HepG2 (cell line): Measurements from ENCODE around the gene ZFP36L2. TPM values are rescaled to one million over a fixed set of nuclear protein-coding genes. Genes with fewer than 3 reads are reported as not detected.

ENCODE experiments used
- DRAP1 ChIP-seq: IDR thresholded peaks from 2 replicates; pipeline ENCODE4 v1.6.1; 2016; ENCODE audit warnings: missing genetic modification reagents, missing compliant biosample characterization
- HNRNPLL ChIP-seq: fragments of 200-400 bp; formaldehyde crosslinking; IDR thresholded peaks from 2 replicates; pipeline ENCODE4 v1.6.1; 2017; ENCODE audit warnings: mild to moderate bottlenecking, low read depth, low read length; ENCODE audit not compliant: poor library complexity, severe bottlenecking
- HNRNPUL1 ChIP-seq: fragments of 200-400 bp; formaldehyde crosslinking; IDR thresholded peaks from 2 replicates; pipeline ENCODE4 v1.6.1; 2017; ENCODE audit warnings: low read depth, mild to moderate bottlenecking, low read length, moderate library complexity
- NKX3-1 ChIP-seq: sonication (generic); formaldehyde crosslinking; IDR thresholded peaks from 2 replicates; pipeline ENCODE4 v1.5.0; 2020; ENCODE audit warnings: missing genetic modification reagents
- PHF21A ChIP-seq: sonication (generic); formaldehyde crosslinking; IDR thresholded peaks from 2 replicates; pipeline ENCODE4 v1.5.0; 2020; ENCODE audit warnings: mild to moderate bottlenecking, missing genetic modification reagents
- SNAI1 ChIP-seq: sonication (generic); formaldehyde crosslinking; IDR thresholded peaks from 2 replicates; pipeline ENCODE4 v1.5.0; 2020; ENCODE audit warnings: mild to moderate bottlenecking, missing genetic modification reagents, borderline replicate concordance
- SPEN ChIP-seq: sonication (generic); formaldehyde crosslinking; IDR thresholded peaks from 2 replicates; pipeline ENCODE4 v1.5.1; 2020; ENCODE audit warnings: low read depth, mild to moderate bottlenecking, missing genetic modification reagents
- SRSF4 ChIP-seq: fragments of 200-400 bp; formaldehyde crosslinking; IDR thresholded peaks from one replicate; pipeline ENCODE4 v1.6.1; 2018; ENCODE audit warnings: mild to moderate bottlenecking, low read depth, low read length, moderate library complexity; ENCODE audit not compliant: poor library complexity, severe bottlenecking
- TBL1XR1 ChIP-seq: fragments of 150-350 bp; IDR thresholded peaks from 2 replicates; pipeline ENCODE4 v1.6.1; 2014; ENCODE audit warnings: borderline replicate concordance, low read length; ENCODE audit not compliant: partially characterized antibody
- TBX2 ChIP-seq: sonication (generic); formaldehyde crosslinking; IDR thresholded peaks from 2 replicates; pipeline ENCODE4 v1.5.0; 2020; ENCODE audit warnings: missing genetic modification reagents, mild to moderate bottlenecking, borderline replicate concordance
- ZBTB39 ChIP-seq: sonication (generic); formaldehyde crosslinking; IDR thresholded peaks from 2 replicates; pipeline ENCODE4 v1.5.0; 2020; ENCODE audit warnings: missing genetic modification reagents
- ZBTB7B ChIP-seq: sonication (generic); formaldehyde crosslinking; IDR thresholded peaks from 2 replicates; pipeline ENCODE4 v1.4.0; 2020; ENCODE audit warnings: missing genetic modification reagents
- ZNF138 ChIP-seq: sonication (generic); formaldehyde crosslinking; IDR thresholded peaks from 2 replicates; pipeline ENCODE4 v1.5.0; 2020; ENCODE audit warnings: mild to moderate bottlenecking, low read depth, missing genetic modification reagents
- ZNF232 ChIP-seq: sonication (generic); formaldehyde crosslinking; IDR thresholded peaks from 2 replicates; pipeline ENCODE4 v1.4.0; 2020; ENCODE audit warnings: missing genetic modification reagents, borderline replicate concordance
- ZNF24 ChIP-seq: fragments of 450-650 bp; IDR thresholded peaks from 2 replicates; pipeline ENCODE4 v1.6.1; 2017; ENCODE audit warnings: antibody characterized with exemption, mild to moderate bottlenecking
- ZNF292 ChIP-seq: sonication (generic); formaldehyde crosslinking; IDR thresholded peaks from 2 replicates; pipeline ENCODE4 v1.8.1; 2022; ENCODE audit warnings: mild to moderate bottlenecking, low read depth, missing genetic modification reagents, borderline replicate concordance
- ZNF543 ChIP-seq: sonication (generic); formaldehyde crosslinking; IDR thresholded peaks from 2 replicates; pipeline ENCODE4 v1.4.0; 2020; ENCODE audit warnings: mild to moderate bottlenecking, missing genetic modification reagents
- ZNF549 ChIP-seq: sonication (generic); formaldehyde crosslinking; IDR thresholded peaks from 2 replicates; pipeline ENCODE4 v1.5.0; 2020; ENCODE audit warnings: missing genetic modification reagents
- ZNF570 ChIP-seq: sonication (generic); formaldehyde crosslinking; IDR thresholded peaks from 2 replicates; pipeline ENCODE4 v1.4.0; 2020; ENCODE audit warnings: mild to moderate bottlenecking, missing genetic modification reagents, borderline replicate concordance
- ZNF619 ChIP-seq: sonication (generic); formaldehyde crosslinking; IDR thresholded peaks from 2 replicates; pipeline ENCODE4 v1.4.0; 2020; ENCODE audit warnings: mild to moderate bottlenecking, missing genetic modification reagents
- ZNF709 ChIP-seq: sonication (generic); formaldehyde crosslinking; IDR thresholded peaks from 2 replicates; pipeline ENCODE4 v1.5.0; 2020; ENCODE audit warnings: mild to moderate bottlenecking, missing genetic modification reagents
- ZZZ3 ChIP-seq: sonication (generic); formaldehyde crosslinking; IDR thresholded peaks from 2 replicates; pipeline ENCODE4 v1.4.0; 2020; ENCODE audit warnings: missing genetic modification reagents, mild to moderate bottlenecking, borderline replicate concordance
- polyA plus RNA-seq, 8 experiments: library from polyadenylated mRNA; depleted of rRNA in 3 of 8; stranded (reverse) in 7 of 8; unstranded in 1 of 8; fragments of >200 nt; fragmentation: Illumina TruSeq in 4 of 8; extraction: Trizol in 4 of 8; gene quantifications; 2 replicates each; pipeline versions ENCODE4 v1.2.1 to v1.2.3, GENCODE V29; 2011 to 2016; ENCODE audit warnings: low read depth in 4 of 8, missing spikeins in 1 of 8, mixed read lengths in 1 of 8; ENCODE audit not compliant: insufficient read depth in 1 of 8
- total RNA-seq, 5 experiments: library from RNA; depleted of rRNA; stranded (reverse); fragments of >200 nt; fragmentation: Illumina TruSeq; extraction: Trizol; gene quantifications; 2 replicates each; pipeline ENCODE4 v1.2.3, GENCODE V29; 2016; ENCODE audit warnings: low read depth in 1 of 5
- TF ChIP-seq, protein P1 (sequence below): IDR thresholded peaks from 2 replicates; pipeline ENCODE4 v1.6.1; 2016; ENCODE audit warnings: low read depth, control low read depth
- TF ChIP-seq, protein P2 (sequence below): sonication (generic); formaldehyde crosslinking; IDR thresholded peaks from 2 replicates; pipeline ENCODE4 v1.5.0; 2020; ENCODE audit warnings: mild to moderate bottlenecking, missing genetic modification reagents

Gene ZFP36L2
- total and polyA plus RNA-seq, 2 of the 13 experiments (the other 11 are each of a cell fraction or from before 2014, with no cell fraction given) = 11.2 to 21.8 TPM

DNA sequence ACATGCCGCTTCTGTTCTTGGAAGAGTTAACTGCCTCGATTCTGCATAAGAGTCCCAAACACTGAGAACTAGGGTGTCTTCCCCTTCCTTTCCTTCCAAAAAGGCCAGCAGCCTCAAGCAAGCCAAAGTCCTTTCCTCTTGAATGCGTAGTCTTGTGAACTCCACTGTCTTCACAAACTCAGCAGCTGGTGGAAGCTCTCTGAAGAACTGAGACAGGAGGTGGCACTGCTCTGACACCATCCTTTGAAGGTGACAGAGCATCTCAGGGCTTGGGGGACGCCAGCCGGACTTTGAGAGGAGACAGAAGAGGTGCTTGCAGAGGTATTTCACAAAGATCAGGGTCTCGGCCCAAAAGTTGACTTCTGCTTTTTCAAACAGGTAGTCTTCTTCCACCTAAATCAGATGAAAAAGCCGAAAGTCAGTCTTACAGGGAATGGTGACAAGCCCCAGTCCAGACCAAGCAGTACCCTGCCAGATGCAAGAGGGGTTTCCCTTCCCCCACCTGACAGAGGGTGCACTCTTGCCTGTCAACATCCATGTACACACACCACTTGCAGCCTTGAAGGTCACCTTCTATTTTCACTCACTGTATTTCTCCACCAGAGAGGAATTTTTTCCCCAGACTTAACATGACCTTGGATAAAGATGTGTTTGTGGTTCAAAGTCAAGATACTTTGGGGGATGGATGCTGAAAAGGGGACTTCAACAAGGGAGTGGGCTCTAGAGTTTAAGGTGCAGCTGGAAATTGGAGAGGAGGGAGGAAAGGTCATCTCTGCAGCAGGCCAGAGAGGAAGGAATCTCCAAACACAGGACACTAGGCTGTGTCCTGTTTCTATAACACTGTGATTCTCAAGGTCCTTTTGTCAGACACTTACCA, 4.8 kb upstream of the ZFP36L2 start (continued):
- TF ChIP-seq ZNF709 (peak; percentile 41; the same call in 1 of the 2 replicates), ZNF570 (CRISPR knock-in tag) (no peak), ZNF24 (no peak), ZNF543 (CRISPR knock-in tag) (no peak), SPEN (CRISPR knock-in tag) (no peak), ZNF549 (CRISPR knock-in tag) (no peak), ZZZ3 (no peak), SRSF4 (no peak), ZBTB7B (CRISPR knock-in tag) (peak; percentile 70; the same call in 1 of the 2 replicates), SNAI1 (CRISPR knock-in tag) (no peak), PHF21A (CRISPR knock-in tag) (no peak; the same call in 1 of the 2 replicates), NKX3-1 (CRISPR knock-in tag) (no peak), ZNF619 (CRISPR knock-in tag) (no peak), DRAP1 (CRISPR knock-in tag) (no peak), ZNF292 (no peak; the same call in 1 of the 2 replicates), ZNF138 (CRISPR knock-in tag) (no peak), TBX2 (0 out of 2 replicates have a peak, but pooled peaks have one; percentile 45), HNRNPUL1 (no peak), ZBTB39 (CRISPR knock-in tag) (peak; percentile 14; the same call in 1 of the 2 replicates), HNRNPLL (no peak), TBL1XR1 (no peak), ZNF232 (CRISPR knock-in tag) (no peak)
- TF ChIP-seq, protein P1, sequence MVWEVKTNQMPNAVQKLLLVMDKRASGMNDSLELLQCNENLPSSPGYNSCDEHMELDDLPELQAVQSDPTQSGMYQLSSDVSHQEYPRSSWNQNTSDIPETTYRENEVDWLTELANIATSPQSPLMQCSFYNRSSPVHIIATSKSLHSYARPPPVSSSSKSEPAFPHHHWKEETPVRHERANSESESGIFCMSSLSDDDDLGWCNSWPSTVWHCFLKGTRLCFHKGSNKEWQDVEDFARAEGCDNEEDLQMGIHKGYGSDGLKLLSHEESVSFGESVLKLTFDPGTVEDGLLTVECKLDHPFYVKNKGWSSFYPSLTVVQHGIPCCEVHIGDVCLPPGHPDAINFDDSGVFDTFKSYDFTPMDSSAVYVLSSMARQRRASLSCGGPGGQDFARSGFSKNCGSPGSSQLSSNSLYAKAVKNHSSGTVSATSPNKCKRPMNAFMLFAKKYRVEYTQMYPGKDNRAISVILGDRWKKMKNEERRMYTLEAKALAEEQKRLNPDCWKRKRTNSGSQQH (CRISPR knock-in tag) = no peak
- TF ChIP-seq, protein P2, sequence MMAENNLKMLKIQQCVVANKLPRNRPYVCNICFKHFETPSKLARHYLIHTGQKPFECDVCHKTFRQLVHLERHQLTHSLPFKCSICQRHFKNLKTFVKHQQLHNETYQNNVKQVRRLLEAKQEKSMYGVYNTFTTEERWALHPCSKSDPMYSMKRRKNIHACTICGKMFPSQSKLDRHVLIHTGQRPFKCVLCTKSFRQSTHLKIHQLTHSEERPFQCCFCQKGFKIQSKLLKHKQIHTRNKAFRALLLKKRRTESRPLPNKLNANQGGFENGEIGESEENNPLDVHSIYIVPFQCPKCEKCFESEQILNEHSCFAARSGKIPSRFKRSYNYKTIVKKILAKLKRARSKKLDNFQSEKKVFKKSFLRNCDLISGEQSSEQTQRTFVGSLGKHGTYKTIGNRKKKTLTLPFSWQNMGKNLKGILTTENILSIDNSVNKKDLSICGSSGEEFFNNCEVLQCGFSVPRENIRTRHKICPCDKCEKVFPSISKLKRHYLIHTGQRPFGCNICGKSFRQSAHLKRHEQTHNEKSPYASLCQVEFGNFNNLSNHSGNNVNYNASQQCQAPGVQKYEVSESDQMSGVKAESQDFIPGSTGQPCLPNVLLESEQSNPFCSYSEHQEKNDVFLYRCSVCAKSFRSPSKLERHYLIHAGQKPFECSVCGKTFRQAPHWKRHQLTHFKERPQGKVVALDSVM = no peak
